Fibroblast of lung (primary cell): Measurements from ENCODE around the gene RARRES2. TPM values are rescaled to one million over a fixed set of nuclear protein-coding genes. Genes with fewer than 3 reads are reported as not detected.

Experiments used
- DNase-seq, 2 donors: peaks; one replicate each; pipeline versions ENCODE4 v3.0.0 to v3.0.0-alpha.2; 2010; ENCODE audit warnings: low read depth in 2 of 2
- H2AFZ ChIP-seq: 2 replicates; pipeline ENCODE4 v1.5.1; 2012; ENCODE audit warnings: low read length, control low read depth, inconsistent platforms
- H3K27ac ChIP-seq: 2 replicates; pipeline ENCODE4 v1.5.1; 2011; ENCODE audit warnings: low read length, control low read depth; ENCODE audit not compliant: insufficient read depth
- H3K27me3 ChIP-seq: 2 replicates; pipeline ENCODE4 v1.5.1; 2011; ENCODE audit warnings: mild to moderate bottlenecking, low read length; ENCODE audit not compliant: control insufficient read depth, insufficient read depth
- H3K36me3 ChIP-seq: 2 replicates; pipeline ENCODE4 v1.5.1; 2011; ENCODE audit warnings: low read length; ENCODE audit not compliant: control insufficient read depth, insufficient read depth
- H3K4me1 ChIP-seq: 2 replicates; pipeline ENCODE4 v1.5.1; 2011; ENCODE audit warnings: low read length; ENCODE audit not compliant: control insufficient read depth, insufficient read depth; ENCODE audit errors: extremely low read depth
- H3K4me2 ChIP-seq: 2 replicates; pipeline ENCODE4 v1.5.1; 2011; ENCODE audit warnings: low read length, control low read depth; ENCODE audit not compliant: insufficient read depth; ENCODE audit errors: extremely low read depth
- H3K4me3 ChIP-seq, 4 experiments: fragments of 200-600 bp in 1 of 4; sonication (generic) in 1 of 4; replicated peaks in 1 of 4; 2 replicates each; pipeline ENCODE4 v1.5.1; 2011 to 2016; ENCODE audit warnings: low read length in 4 of 4, low read depth in 3 of 4, mild to moderate bottlenecking in 3 of 4, control low read depth in 2 of 4, inconsistent platforms in 1 of 4, mixed read lengths in 1 of 4; ENCODE audit not compliant: insufficient read depth in 1 of 4; ENCODE audit errors: control extremely low read depth in 1 of 4
- H3K79me2 ChIP-seq: 2 replicates; pipeline ENCODE4 v1.5.1; 2012; ENCODE audit warnings: mild to moderate bottlenecking, low read length, inconsistent platforms; ENCODE audit not compliant: control insufficient read depth, insufficient read depth
- H3K9ac ChIP-seq: 2 replicates; pipeline ENCODE4 v1.5.1; 2011; ENCODE audit warnings: mild to moderate bottlenecking, low read length, control low read depth; ENCODE audit not compliant: insufficient read depth
- H3K9me3 ChIP-seq: 2 replicates; pipeline ENCODE4 v1.5.1; 2012; ENCODE audit warnings: low read depth, low read length; ENCODE audit not compliant: control insufficient read depth, insufficient read depth
- H4K20me1 ChIP-seq: 2 replicates; pipeline ENCODE4 v1.5.1; 2011; ENCODE audit warnings: low read length; ENCODE audit not compliant: control insufficient read depth, insufficient read depth; ENCODE audit errors: extremely low read depth
- CTCF ChIP-seq, 2 donors: IDR thresholded peaks in 1 of 2; conservative IDR thresholded peaks in 1 of 2; 1 replicate in 1 of 2; 2 replicates in 1 of 2; pipeline ENCODE4 v1.5.1; 2011 to 2012; ENCODE audit warnings: low read length in 2 of 2, control low read depth in 1 of 2, inconsistent platforms in 1 of 2, low read depth in 1 of 2, mild to moderate bottlenecking in 1 of 2
- EZH2 ChIP-seq: IDR thresholded peaks from 2 replicates; pipeline ENCODE4 v1.5.1; 2012; ENCODE audit warnings: low read length, control low read depth, mild to moderate bottlenecking; ENCODE audit errors: missing control alignments
- polyA plus RNA-seq, 2 donors: library from polyadenylated mRNA; depleted of rRNA in 1 of 2; stranded (reverse) in 1 of 2; unstranded in 1 of 2; fragments of >200 nt; gene quantifications; 2 replicates each; pipeline ENCODE4 v1.2.1, GENCODE V29; 2011 to 2012; ENCODE audit warnings: missing spikeins in 1 of 2
- total RNA-seq: library from RNA; depleted of rRNA; stranded (reverse); fragments of >200 nt; gene quantifications from 2 replicates; pipeline ENCODE4 v1.2.1, GENCODE V29; 2014

Gene RARRES2
- total and polyA plus RNA-seq, 2 donors (not counting 1 experiment from before 2014, with no cell fraction given), result 65.6 to 67.0 TPM

DNA sequence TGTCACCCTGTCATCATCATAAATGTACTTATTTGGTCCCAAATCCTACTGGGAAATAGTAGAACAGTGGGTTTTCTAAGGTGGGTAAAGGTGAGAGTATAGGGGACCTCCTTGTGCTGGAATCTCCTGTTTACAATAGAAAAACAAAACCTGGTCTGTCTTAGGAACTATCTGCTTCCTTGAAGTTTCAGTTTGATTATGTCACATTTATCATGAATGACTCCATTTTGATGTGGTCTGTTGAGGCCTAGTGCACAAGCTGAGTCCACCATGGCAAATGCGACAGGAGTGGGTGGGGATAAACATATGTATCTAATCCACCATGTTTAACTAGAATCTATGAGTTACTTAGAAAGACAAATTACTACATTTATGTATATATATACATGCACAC is 14.2 kb upstream of the RARRES2 start:
- Histone ChIP-seq H3K27me3 (no peaks in the 10 kb centered on the region), H3K4me3 (no peak overlapping the region), H3K4me1 (no peaks in the 10 kb centered on the region), H2AFZ (peak overlapping the region; percentile 56), H3K36me3 (no peaks in the 10 kb centered on the region), H3K79me2 (no peaks in the 10 kb centered on the region), H3K4me2 (no peak overlapping the region), H3K9ac (no peak overlapping the region), H3K9me3 (no peaks in the 10 kb centered on the region), H3K27ac (no peak overlapping the region), H4K20me1 (no peaks in the 10 kb centered on the region)
- no peak for DNase-seq
- TF ChIP-seq CTCF (conservative IDR thresholded peaks at IDR 0.05 in 1 of 2, IDR thresholded peaks at IDR 0.05 in 1 of 2; ENCODE audit: low read depth in 1 of 2, low read length in 2 of 2) (no peak), EZH2 (no peak)

DNA sequence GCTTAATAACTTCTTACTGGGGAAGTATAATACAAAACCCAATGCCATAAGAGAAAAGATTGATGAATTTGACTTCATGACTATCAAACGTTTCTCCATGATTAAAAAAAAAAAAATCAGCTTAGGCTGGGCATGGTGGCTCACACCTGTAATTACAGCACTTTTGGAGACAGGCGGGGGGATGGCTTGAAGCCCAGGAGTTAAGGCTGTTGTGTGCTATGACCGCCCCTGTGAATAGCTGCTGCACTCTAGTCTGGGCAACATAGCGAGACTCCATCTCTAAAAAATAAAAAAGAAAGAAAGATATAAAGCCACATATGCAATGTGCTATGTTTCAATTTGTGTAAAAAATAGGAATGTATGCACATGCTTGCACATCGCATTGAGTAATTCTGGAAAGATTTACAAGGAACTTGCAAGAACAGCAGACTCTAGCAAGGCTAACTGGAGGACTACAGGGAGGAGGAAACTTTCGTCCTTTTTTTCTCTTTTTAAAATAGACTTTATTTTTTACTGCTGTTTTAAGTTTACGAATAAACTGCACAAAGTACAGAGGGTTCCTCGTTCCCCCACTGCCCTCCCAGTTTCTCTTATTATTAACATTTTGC is 10.3 kb upstream of the RARRES2 start:
- peak in 1 of 2 donors; percentile 19 for DNase-seq

DNA sequence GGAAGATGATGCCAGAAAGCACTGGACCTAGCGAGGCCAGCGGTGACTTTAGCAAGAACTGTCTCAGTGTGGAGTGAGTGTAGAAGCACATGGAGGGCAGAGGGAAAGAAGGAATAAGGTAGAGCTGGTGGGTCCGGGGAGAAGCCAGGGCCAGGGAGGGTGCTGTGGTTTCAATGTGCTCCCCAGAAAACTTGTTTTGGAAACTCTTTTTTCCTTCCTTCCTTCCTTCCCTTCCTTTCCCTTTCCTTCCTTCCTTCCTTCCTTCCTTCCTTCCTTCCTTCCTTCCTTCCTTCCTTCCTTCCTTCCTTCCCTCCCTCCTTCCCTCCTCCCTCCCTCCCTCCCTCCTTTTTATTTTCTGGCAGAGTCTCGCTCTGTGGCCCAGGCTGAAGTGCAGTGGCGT is 5.5 kb upstream of the RARRES2 start:
- Histone ChIP-seq H3K79me2 (no peaks in the 10 kb centered on the region), H2AFZ (no peak overlapping the region), H3K4me1 (no peaks in the 10 kb centered on the region), H3K27me3 (peaks cover 16% of the 10 kb centered on the region), H3K27ac (no peak overlapping the region), H3K9ac (no peak overlapping the region), H3K9me3 (no peaks in the 10 kb centered on the region), H4K20me1 (no peaks in the 10 kb centered on the region), H3K4me3 (no peak overlapping the region), H3K36me3 (no peaks in the 10 kb centered on the region), H3K4me2 (no peak overlapping the region)
- TF ChIP-seq EZH2, result no peak
- no peak for TF ChIP-seq CTCF (conservative IDR thresholded peaks at IDR 0.05 in 1 of 2, IDR thresholded peaks at IDR 0.05 in 1 of 2; ENCODE audit: low read depth in 1 of 2, low read length in 2 of 2)
- no peak for DNase-seq

More for the DNA sequence above, 10.3 kb upstream of the RARRES2 start:
- H3K4me3 ChIP-seq, result no peak overlapping the region
- H3K4me2 ChIP-seq, result no peak overlapping the region
- no peak overlapping the region for H2AFZ ChIP-seq
- no peaks in the 10 kb centered on the region for H3K36me3 ChIP-seq
- no peak overlapping the region for H3K9ac ChIP-seq
- no peaks in the 10 kb centered on the region for H3K9me3 ChIP-seq
- H3K27ac ChIP-seq, result no peak overlapping the region
- H3K4me1 ChIP-seq, result no peaks in the 10 kb centered on the region
- H4K20me1 ChIP-seq, result no peaks in the 10 kb centered on the region
- H3K27me3 ChIP-seq, result no peaks in the 10 kb centered on the region
- H3K79me2 ChIP-seq, result no peaks in the 10 kb centered on the region
- no peak for TF ChIP-seq CTCF (conservative IDR thresholded peaks at IDR 0.05 in 1 of 2, IDR thresholded peaks at IDR 0.05 in 1 of 2; ENCODE audit: low read depth in 1 of 2, low read length in 2 of 2)
- no peak for TF ChIP-seq EZH2
